OCI-LY3 (cell line): Measurements from ENCODE around the gene PPP1R1B.

Source experiments
- H2AFZ ChIP-seq: fragments of 200-600, 300-600 bp; shearing (Covaris generic); 2 replicates; pipeline ENCODE4 v1.6.0; 2014; ENCODE audit warnings: antibody characterized with exemption, low read depth, low read length
- H3K27ac ChIP-seq: fragments of 200-600, 300-600 bp; sonication (generic); 2 replicates; pipeline ENCODE4 v1.5.1; 2014; ENCODE audit warnings: mild to moderate bottlenecking, low read length, moderate library complexity, mixed read lengths
- H3K27me3 ChIP-seq: fragments of 200-600, 300-600 bp; sonication (generic); 2 replicates; pipeline ENCODE4 v1.6.1; 2014; ENCODE audit warnings: low read depth, low read length, mixed read lengths
- H3K36me3 ChIP-seq: fragments of 200-600, 300-600 bp; sonication (generic); replicated peaks from 2 replicates; pipeline ENCODE3; 2014; ENCODE audit warnings: low read depth, low read length, mixed read lengths
- H3K4me1 ChIP-seq: fragments of 300-600, 200-600 bp; sonication (generic); 2 replicates; pipeline ENCODE4 v1.6.1; 2014; ENCODE audit warnings: low read length, mixed read lengths
- H3K4me2 ChIP-seq: fragments of 200-600, 300-600 bp; sonication (generic); 2 replicates; pipeline ENCODE4 v1.6.1; 2014; ENCODE audit warnings: low read length, mixed read lengths
- H3K4me3 ChIP-seq: fragments of 300-600, 200-600 bp; sonication (generic); 2 replicates; pipeline ENCODE4 v1.5.1; 2014; ENCODE audit warnings: antibody characterized with exemption, mild to moderate bottlenecking, low read length, moderate library complexity
- H3K79me2 ChIP-seq: fragments of 300-600, 200-600 bp; shearing (Covaris generic); 2 replicates; pipeline ENCODE4 v1.6.1; 2014; ENCODE audit warnings: mild to moderate bottlenecking, low read length, mixed read lengths
- H3K9ac ChIP-seq: fragments of 300-600, 200-600 bp; shearing (Covaris generic); 2 replicates; pipeline ENCODE4 v1.6.0; 2014; ENCODE audit warnings: mild to moderate bottlenecking, low read length, moderate library complexity
- H3K9me3 ChIP-seq: fragments of 200-600, 300-600 bp; shearing (Covaris generic); 2 replicates; pipeline ENCODE4 v1.6.1; 2014; ENCODE audit warnings: low read length, mixed read lengths; ENCODE audit not compliant: insufficient read depth
- H4K20me1 ChIP-seq: fragments of 200-600, 300-600 bp; sonication (generic); 2 replicates; pipeline ENCODE4 v1.6.1; 2016; ENCODE audit warnings: low read length, mixed read lengths; ENCODE audit not compliant: insufficient read depth
- CTCF ChIP-seq: fragments of 200-600, 300-600 bp; sonication (generic); IDR thresholded peaks from 2 replicates; pipeline ENCODE4 v1.5.1; 2014; ENCODE audit warnings: antibody characterized with exemption, low read length, low read depth
- EZH2phosphoT487 ChIP-seq: fragments of 200-600 bp; shearing (Covaris generic); IDR thresholded peaks from 2 replicates; pipeline ENCODE4 v1.6.1; 2018; ENCODE audit warnings: antibody characterized with exemption, mixed run types, low read depth

Gene PPP1R1B

GRCh38 chr17:39615434-39615833 is 11.3 kb upstream of the PPP1R1B start:
- no peaks in the 10 kb centered on the region for H4K20me1 ChIP-seq
- no peaks in the 10 kb centered on the region for H3K79me2 ChIP-seq
- H3K4me2 ChIP-seq, result no peak overlapping the region; the same call in 1 of the 2 replicates
- no peak overlapping the region for H3K4me3 ChIP-seq
- no peak overlapping the region for H2AFZ ChIP-seq
- H3K27me3 ChIP-seq, result no peaks in the 10 kb centered on the region
- no peak overlapping the region for H3K27ac ChIP-seq
- H3K36me3 ChIP-seq, result no peaks in the 10 kb centered on the region
- no peak for TF ChIP-seq CTCF
- TF ChIP-seq EZH2phosphoT487, result no peak
- H3K9me3 ChIP-seq, result no peaks in the 10 kb centered on the region
- H3K9ac ChIP-seq, result no peak overlapping the region
- H3K4me1 ChIP-seq, result peaks cover 25% of the 10 kb centered on the region

GRCh38 chr17:39617100-39617445 is 9.7 kb upstream of the PPP1R1B start:
- H3K27ac ChIP-seq, result peak overlapping the region; percentile 43
- H3K36me3 ChIP-seq, result no peaks in the 10 kb centered on the region
- H3K9me3 ChIP-seq, result no peaks in the 10 kb centered on the region
- H3K4me1 ChIP-seq, result peaks cover 32% of the 10 kb centered on the region
- peak overlapping the region; percentile 76 for H2AFZ ChIP-seq
- H3K9ac ChIP-seq, result peak overlapping the region; percentile 77
- peak overlapping the region; percentile 94 for H3K4me2 ChIP-seq
- H3K27me3 ChIP-seq, result no peaks in the 10 kb centered on the region
- peak overlapping the region; percentile 84 for H3K4me3 ChIP-seq
- H3K79me2 ChIP-seq, result no peaks in the 10 kb centered on the region
- TF ChIP-seq CTCF (no peak), EZH2phosphoT487 (no peak)
- no peaks in the 10 kb centered on the region for H4K20me1 ChIP-seq

GRCh38 chr17:39617446-39618245 is 9.1 kb upstream of the PPP1R1B start:
- H3K4me2 ChIP-seq, result peak overlapping the region; percentile 94
- peak overlapping the region; percentile 77 for H3K9ac ChIP-seq
- no peaks in the 10 kb centered on the region for H3K79me2 ChIP-seq
- H3K27me3 ChIP-seq, result no peaks in the 10 kb centered on the region
- H3K9me3 ChIP-seq, result no peaks in the 10 kb centered on the region
- H3K36me3 ChIP-seq, result no peaks in the 10 kb centered on the region
- H3K4me3 ChIP-seq, result peak overlapping the region; percentile 84
- H4K20me1 ChIP-seq, result no peaks in the 10 kb centered on the region
- no peak for TF ChIP-seq EZH2phosphoT487
- TF ChIP-seq CTCF, result no peak
- H3K4me1 ChIP-seq, result peaks cover 32% of the 10 kb centered on the region
- H3K27ac ChIP-seq, result peak overlapping the region; percentile 43
- H2AFZ ChIP-seq, result peak overlapping the region; percentile 76

GRCh38 chr17:39618246-39618913 is 8.4 kb upstream of the PPP1R1B start:
- H4K20me1 ChIP-seq, result no peaks in the 10 kb centered on the region
- H2AFZ ChIP-seq, result peak overlapping the region; percentile 80
- no peaks in the 10 kb centered on the region for H3K27me3 ChIP-seq
- H3K4me2 ChIP-seq, result peak overlapping the region; percentile 94
- no peaks in the 10 kb centered on the region for H3K79me2 ChIP-seq
- H3K9ac ChIP-seq, result peak overlapping the region; percentile 77
- TF ChIP-seq EZH2phosphoT487, result no peak
- TF ChIP-seq CTCF, result no peak
- H3K4me1 ChIP-seq, result peaks cover 38% of the 10 kb centered on the region
- H3K27ac ChIP-seq, result peak overlapping the region; percentile 19; the same call in 1 of the 2 replicates
- H3K36me3 ChIP-seq, result no peaks in the 10 kb centered on the region
- H3K4me3 ChIP-seq, result peak overlapping the region; percentile 84
- no peaks in the 10 kb centered on the region for H3K9me3 ChIP-seq
